ENCODE data around the gene CYB561D2.

The CYB561D2 gene

DNA sequence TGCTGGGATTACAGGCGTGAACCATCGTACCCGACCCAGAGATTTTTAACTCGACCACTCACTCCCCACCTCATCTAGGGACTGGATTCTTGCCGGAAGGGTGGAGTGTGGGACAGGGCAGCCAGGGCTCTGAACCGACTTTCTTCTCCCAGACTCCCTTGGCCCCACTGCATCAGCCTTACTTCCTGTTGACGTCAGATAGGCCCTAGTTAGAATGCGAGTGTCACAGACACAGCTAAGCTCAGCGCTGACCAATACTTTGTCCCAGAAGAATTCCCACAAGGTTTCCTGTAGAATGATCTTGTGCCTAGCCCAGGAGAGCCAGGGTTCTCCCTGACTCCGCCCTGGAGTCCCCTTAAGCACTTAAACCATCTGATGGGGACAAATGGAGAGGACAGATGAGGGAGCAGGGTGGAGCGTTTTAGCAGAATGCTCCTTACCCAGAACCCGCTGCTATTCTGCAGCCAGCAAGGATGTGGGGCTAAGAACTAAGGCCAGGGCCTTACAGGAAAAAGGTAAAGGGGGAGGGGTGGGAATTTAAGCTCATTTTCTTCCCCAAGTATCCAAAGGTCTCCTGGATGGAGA lies 16.8 kb upstream of the CYB561D2 start:
- Histone ChIP-seq H3K4me3 (ENCODE audit: low read length) (no peak overlapping the region), H3K27me3 (ENCODE audit: control insufficient read depth, insufficient read depth, low read length) (peaks cover 1% of the 10 kb centered on the region; the same call in 1 of the 2 replicates), H3K9me3 (ENCODE audit: control insufficient read depth, insufficient read depth, low read length) (no peaks in the 10 kb centered on the region), H3K4me1 (ENCODE audit: control insufficient read depth, insufficient read depth, low read length) (no peaks in the 10 kb centered on the region), H3K36me3 (ENCODE audit: control insufficient read depth, insufficient read depth, low read length) (peaks cover 14% of the 10 kb centered on the region), H3K27ac (ENCODE audit: low read length) (no peak overlapping the region)
- WGBS (ENCODE audit: insufficient coverage, insufficient read length) = no CpG with 5 or more reads among the region's 12 CpGs
- DNase-seq (ENCODE audit: low read depth, low spot score) = no peak

DNA sequence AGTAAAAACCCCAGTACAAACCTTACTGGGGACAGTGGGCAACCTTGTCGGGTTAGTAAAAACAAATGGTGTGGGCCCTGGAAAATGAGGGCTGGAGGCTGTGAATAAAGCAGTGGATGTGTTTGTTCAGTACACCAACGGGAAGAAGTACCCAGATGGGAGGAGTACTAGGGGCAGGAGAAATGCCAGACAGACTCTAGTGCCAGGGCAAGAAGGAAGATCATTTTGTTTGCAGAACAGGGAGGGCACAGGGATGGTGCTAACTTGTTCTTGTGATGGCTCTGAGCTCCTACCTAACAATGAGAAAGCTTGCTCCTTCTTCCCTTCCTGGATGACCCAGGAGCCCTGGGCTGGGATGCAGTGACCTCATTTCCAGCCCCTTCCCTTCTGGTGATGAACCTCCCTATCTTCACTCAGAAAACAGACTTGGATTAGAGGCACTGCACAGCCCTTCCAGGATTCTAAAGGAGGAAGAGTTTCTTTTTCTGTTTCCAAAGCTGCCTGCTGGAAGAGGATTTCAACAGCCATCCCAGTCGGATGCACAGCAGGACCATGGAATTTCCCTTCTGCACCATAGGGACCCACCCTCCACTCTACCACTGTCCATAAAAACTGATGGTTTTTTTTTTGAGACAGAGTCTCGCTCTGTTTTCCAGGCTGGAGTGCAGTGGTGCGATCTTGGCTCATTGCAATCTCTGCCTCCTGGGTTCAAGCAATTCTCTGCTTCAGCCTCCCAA lies 16.2 kb upstream of the CYB561D2 start:
- DNase-seq (ENCODE audit: low read depth, low spot score) = no peak
- H3K4me3 ChIP-seq (ENCODE audit: low read length) = no peak overlapping the region
- H3K4me1 ChIP-seq (ENCODE audit: control insufficient read depth, insufficient read depth, low read length) = no peaks in the 10 kb centered on the region
- WGBS (ENCODE audit: insufficient coverage, insufficient read length) = no CpG with 5 or more reads among the region's 5 CpGs
- peaks cover 4% of the 10 kb centered on the region; the same call in 1 of the 2 replicates for H3K27me3 ChIP-seq (ENCODE audit: control insufficient read depth, insufficient read depth, low read length)
- H3K27ac ChIP-seq (ENCODE audit: low read length) = no peak overlapping the region
- peaks cover 14% of the 10 kb centered on the region for H3K36me3 ChIP-seq (ENCODE audit: control insufficient read depth, insufficient read depth, low read length)
- H3K9me3 ChIP-seq (ENCODE audit: control insufficient read depth, insufficient read depth, low read length) = no peaks in the 10 kb centered on the region

DNA sequence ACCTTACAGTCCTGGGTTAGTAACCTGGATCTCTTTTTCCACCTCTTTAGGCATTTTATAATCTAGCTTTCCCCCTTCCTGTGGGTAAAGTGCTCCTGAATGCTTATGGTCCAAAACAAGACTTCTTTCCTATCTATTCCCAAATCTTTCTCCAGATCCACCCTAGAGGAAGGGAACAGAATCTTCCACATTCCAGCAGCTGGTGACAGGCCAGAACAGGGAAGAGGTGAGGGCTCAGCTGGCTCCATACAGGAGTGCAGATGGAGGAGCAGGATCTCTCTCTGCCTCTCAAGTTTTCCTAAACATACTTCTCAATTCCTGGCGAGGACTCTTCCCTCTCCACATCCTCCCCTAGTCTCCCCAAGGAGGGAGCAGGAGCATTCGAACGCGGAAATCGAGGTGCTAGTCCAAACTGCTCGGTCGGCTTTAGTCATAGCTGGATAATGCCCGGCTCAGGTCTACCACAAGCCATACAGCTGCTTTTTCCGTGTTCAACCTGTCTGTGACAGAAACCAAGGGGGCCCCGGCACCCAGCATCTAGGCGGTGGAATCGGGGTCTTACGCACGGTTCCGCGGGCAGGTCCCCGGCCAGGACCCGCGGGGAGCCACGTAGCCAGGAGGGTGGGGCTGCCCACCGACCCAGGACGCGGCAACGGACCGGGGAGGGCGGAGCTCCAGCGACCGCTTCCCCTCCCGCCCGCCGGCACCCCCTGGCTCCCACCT lies 14.0 kb upstream of the CYB561D2 start:
- H3K27me3 ChIP-seq (ENCODE audit: control insufficient read depth, insufficient read depth, low read length) = peaks cover 14% of the 10 kb centered on the region; the same call in 1 of the 2 replicates
- H3K4me3 ChIP-seq (ENCODE audit: low read length) = peak overlapping the region; percentile 81; the same call in 1 of the 2 replicates
- no peaks in the 10 kb centered on the region for H3K9me3 ChIP-seq (ENCODE audit: control insufficient read depth, insufficient read depth, low read length)
- no peak for DNase-seq (ENCODE audit: low read depth, low spot score)
- H3K27ac ChIP-seq (ENCODE audit: low read length) = no peak overlapping the region
- peaks cover under 1% of the 10 kb centered on the region; the same call in 1 of the 2 replicates for H3K36me3 ChIP-seq (ENCODE audit: control insufficient read depth, insufficient read depth, low read length)
- H3K4me1 ChIP-seq (ENCODE audit: control insufficient read depth, insufficient read depth, low read length) = peaks cover 3% of the 10 kb centered on the region; the same call in 1 of the 2 replicates
- no CpG with 5 or more reads among the region's 31 CpGs for WGBS (ENCODE audit: insufficient coverage, insufficient read length)

DNA sequence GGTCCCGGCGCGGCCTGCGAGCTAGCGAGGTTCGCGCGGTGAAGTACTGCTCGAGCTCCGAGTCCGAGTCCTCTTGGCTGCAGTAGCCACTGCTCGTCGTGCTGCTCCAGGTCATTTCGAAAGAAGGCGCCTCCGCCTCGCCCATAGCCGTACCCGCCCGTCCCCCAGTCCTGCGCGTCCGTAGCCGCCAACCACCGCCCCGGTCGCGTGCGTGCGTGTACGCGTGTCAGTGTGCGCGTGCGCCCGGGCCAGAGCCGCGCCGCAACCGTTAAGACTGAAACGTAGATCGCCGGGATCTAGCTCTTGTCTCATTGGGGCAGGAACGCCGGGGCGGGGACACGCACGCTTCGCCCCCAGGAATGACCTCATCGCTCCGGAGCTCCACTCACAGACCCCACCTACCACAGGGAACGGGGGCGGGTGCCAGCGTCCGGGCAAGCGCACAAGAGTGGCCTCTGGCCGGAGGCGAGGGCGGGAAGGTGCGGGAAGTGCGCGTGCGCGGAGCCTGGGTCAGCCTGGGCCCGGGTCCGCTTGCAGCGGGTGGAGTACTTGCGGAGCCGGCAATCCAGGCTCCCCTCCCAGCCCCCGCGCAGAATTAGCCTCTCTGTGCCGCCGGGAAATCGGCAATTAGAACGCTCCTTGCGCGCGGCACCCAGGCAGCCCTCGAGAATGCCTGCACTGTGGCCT lies 13.3 kb upstream of the CYB561D2 start:
- peak overlapping the region; percentile 81 for H3K4me3 ChIP-seq (ENCODE audit: low read length)
- H3K27me3 ChIP-seq (ENCODE audit: control insufficient read depth, insufficient read depth, low read length) = peaks cover 14% of the 10 kb centered on the region; the same call in 1 of the 2 replicates
- no peaks in the 10 kb centered on the region for H3K36me3 ChIP-seq (ENCODE audit: control insufficient read depth, insufficient read depth, low read length)
- DNase-seq (ENCODE audit: low read depth, low spot score) = no peak
- WGBS (ENCODE audit: insufficient coverage, insufficient read length) = no CpG with 5 or more reads among the region's 79 CpGs
- H3K27ac ChIP-seq (ENCODE audit: low read length) = no peak overlapping the region
- H3K4me1 ChIP-seq (ENCODE audit: control insufficient read depth, insufficient read depth, low read length) = peaks cover 3% of the 10 kb centered on the region; the same call in 1 of the 2 replicates
- H3K9me3 ChIP-seq (ENCODE audit: control insufficient read depth, insufficient read depth, low read length) = no peaks in the 10 kb centered on the region

DNA sequence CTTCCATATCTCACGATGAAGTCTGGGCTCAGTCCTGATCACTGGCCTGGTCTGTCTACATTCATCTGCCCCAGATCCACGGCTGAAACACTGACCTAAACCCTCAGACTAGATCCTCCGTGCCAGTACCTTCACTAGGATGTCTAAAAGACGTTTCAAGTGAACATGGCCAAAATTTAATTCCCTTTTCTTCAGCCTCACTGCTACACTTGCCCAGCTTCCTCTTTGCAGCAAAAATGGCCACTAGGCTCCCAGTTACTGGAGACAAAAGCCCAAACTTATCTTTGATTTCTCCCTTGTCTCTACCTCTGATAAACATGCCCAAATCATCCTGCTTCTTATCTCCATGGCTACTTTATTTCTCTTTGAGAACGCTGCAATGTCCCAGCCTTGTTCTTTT lies 11.7 kb upstream of the CYB561D2 start:
- DNase-seq (ENCODE audit: low read depth, low spot score) = no peak
- Histone ChIP-seq H3K27ac (ENCODE audit: low read length) (no peak overlapping the region), H3K4me3 (ENCODE audit: low read length) (no peak overlapping the region), H3K27me3 (ENCODE audit: control insufficient read depth, insufficient read depth, low read length) (peaks cover 14% of the 10 kb centered on the region; the same call in 1 of the 2 replicates), H3K36me3 (ENCODE audit: control insufficient read depth, insufficient read depth, low read length) (no peaks in the 10 kb centered on the region), H3K9me3 (ENCODE audit: control insufficient read depth, insufficient read depth, low read length) (no peaks in the 10 kb centered on the region), H3K4me1 (ENCODE audit: control insufficient read depth, insufficient read depth, low read length) (peaks cover 3% of the 10 kb centered on the region; the same call in 1 of the 2 replicates)
- no CpG with 5 or more reads among the region's 5 CpGs for WGBS (ENCODE audit: insufficient coverage, insufficient read length)

DNA sequence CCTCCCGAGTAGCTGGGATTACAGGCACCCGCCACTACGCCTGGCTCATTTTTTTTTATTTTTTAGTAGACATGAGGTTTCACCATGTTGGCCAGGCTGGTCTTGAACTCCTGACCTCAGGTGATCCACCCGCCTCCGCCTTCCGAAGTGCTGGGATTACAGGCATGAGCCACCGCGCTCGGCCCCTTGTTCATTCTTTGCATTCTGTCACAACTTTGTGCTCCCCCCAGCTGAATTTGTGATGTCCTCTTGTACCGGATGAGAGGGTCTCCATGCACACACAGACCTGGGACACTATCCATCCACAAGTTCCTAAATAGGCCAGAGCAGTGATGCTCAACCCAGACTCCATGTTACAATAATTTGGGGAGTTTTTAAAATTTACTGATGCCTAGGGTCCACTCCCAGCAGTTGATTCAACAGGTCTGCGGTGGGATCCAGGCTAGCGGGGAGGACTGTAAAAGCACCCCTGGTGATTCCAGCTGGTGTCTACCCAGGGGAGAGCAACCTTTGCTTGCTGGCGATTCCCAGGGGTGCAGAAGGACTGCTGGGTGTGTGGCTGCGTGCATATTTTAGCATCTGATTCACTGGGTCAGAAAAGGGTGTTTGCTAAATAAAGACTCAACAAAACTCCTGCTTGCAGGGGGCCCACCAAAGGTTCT lies 11.0 kb upstream of the CYB561D2 start:
- H3K27me3 ChIP-seq (ENCODE audit: control insufficient read depth, insufficient read depth, low read length) = peaks cover 14% of the 10 kb centered on the region; the same call in 1 of the 2 replicates
- no peak overlapping the region for H3K27ac ChIP-seq (ENCODE audit: low read length)
- no peaks in the 10 kb centered on the region for H3K36me3 ChIP-seq (ENCODE audit: control insufficient read depth, insufficient read depth, low read length)
- H3K4me1 ChIP-seq (ENCODE audit: control insufficient read depth, insufficient read depth, low read length) = peaks cover 3% of the 10 kb centered on the region; the same call in 1 of the 2 replicates
- H3K4me3 ChIP-seq (ENCODE audit: low read length) = no peak overlapping the region
- no peak for DNase-seq (ENCODE audit: low read depth, low spot score)
- no CpG with 5 or more reads among the region's 14 CpGs for WGBS (ENCODE audit: insufficient coverage, insufficient read length)
- H3K9me3 ChIP-seq (ENCODE audit: control insufficient read depth, insufficient read depth, low read length) = no peaks in the 10 kb centered on the region

DNA sequence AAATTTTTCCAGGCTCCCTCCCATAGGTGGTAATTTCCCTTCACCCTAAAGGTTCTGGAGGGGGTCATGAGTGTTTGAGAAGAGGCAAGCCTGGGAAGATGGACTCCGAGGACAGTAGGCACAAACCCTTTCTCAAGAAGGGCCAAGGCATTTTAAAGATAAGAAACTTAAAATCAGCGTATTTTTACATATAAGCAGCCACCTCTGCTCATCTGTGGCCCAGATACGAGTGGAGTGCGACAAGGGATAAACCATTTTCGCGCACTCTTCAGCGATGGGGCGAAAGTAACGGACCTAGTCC lies 10.6 kb upstream of the CYB561D2 start:
- Histone ChIP-seq H3K27me3 (ENCODE audit: control insufficient read depth, insufficient read depth, low read length) (peaks cover 16% of the 10 kb centered on the region; the same call in 1 of the 2 replicates), H3K4me3 (ENCODE audit: low read length) (peak overlapping the region; percentile 40; the same call in 1 of the 2 replicates), H3K27ac (ENCODE audit: low read length) (no peak overlapping the region), H3K4me1 (ENCODE audit: control insufficient read depth, insufficient read depth, low read length) (peaks cover 3% of the 10 kb centered on the region; the same call in 1 of the 2 replicates), H3K9me3 (ENCODE audit: control insufficient read depth, insufficient read depth, low read length) (no peaks in the 10 kb centered on the region), H3K36me3 (ENCODE audit: control insufficient read depth, insufficient read depth, low read length) (no peaks in the 10 kb centered on the region)
- no CpG with 5 or more reads among the region's 9 CpGs for WGBS (ENCODE audit: insufficient coverage, insufficient read length)
- DNase-seq (ENCODE audit: low read depth, low spot score) = no peak

DNA sequence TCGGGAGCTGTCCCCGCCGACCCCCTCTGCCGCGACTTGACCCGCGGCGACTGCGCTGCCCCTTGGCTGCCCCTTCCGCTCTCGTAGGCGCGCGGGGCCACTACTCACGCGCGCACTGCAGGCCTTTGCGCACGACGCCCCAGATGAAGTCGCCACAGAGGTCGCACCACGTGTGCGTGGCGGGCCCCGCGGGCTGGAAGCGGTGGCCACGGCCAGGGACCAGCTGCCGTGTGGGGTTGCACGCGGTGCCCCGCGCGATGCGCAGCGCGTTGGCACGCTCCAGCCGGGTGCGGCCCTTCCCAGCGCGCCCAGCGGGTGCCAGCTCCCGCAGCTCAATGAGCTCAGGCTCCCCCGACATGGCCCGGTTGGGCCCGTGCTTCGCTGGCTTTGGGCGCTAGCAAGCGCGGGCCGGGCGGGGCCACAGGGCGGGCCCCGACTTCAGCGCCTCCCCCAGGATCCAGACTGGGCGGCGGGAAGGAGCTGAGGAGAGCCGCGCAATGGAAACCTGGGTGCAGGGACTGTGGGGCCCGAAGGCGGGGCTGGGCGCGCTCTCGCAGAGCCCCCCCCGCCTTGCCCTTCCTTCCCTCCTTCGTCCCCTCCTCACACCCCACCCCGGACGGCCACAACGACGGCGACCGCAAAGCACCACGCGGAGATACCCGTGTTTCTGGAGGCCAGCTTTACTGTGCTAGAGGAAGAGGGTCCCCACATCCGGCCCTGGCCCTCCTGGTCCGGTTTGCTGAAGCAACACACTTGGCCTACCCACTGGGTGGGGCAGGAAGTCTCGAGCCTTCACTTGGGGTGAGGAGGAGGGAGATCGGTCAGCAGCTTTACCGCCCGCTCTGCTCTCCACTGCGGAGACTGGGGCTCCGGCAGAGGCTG lies 10.0 kb upstream of the CYB561D2 start, which contains the start of gene RASSF1:
Gene RASSF1 (minus strand): TSS at position 389 of the 882 bp plus-strand sequence. CDS start 31 bp downstream, at position 358.
- Histone ChIP-seq H3K27me3 (ENCODE audit: control insufficient read depth, insufficient read depth, low read length) (peaks cover 16% of the 10 kb centered on the region; the same call in 1 of the 2 replicates), H3K4me1 (ENCODE audit: control insufficient read depth, insufficient read depth, low read length) (peaks cover 3% of the 10 kb centered on the region; the same call in 1 of the 2 replicates), H3K4me3 (ENCODE audit: low read length) (peak within 1 kb of the TSS; percentile 40; the same call in 1 of the 2 replicates), H3K36me3 (ENCODE audit: control insufficient read depth, insufficient read depth, low read length) (no peaks in the 10 kb centered on the region), H3K9me3 (ENCODE audit: control insufficient read depth, insufficient read depth, low read length) (no peaks in the 10 kb centered on the region), H3K27ac (ENCODE audit: low read length) (no peak within 1 kb of the TSS)
- DNase-seq (ENCODE audit: low read depth, low spot score) = no peak
- no CpG with 5 or more reads among the region's 85 CpGs for WGBS (ENCODE audit: insufficient coverage, insufficient read length)

DNA sequence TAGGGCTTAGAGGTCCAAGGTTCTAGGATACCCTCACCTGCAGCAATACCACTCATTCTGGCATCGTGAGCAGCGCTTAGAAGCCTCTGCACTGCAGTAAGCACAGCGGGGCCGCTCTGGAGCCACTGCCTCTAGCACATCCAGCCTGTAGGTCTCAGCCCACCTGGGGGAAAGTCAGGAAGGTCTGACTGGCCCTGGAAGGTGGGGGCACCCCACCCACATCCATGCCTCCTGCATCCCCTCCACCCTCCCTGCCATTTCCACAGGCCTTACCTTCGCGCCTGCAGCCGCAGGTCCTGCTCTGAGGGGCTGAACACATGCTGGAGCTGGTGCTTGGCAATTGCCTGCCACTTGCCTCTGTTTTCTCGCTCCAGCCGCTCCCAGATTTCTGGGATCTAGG lies 9.1 kb upstream of the CYB561D2 start:
- no CpG with 5 or more reads among the region's 9 CpGs for WGBS (ENCODE audit: insufficient coverage, insufficient read length)
- DNase-seq (ENCODE audit: low read depth, low spot score) = no peak
- H3K27me3 ChIP-seq (ENCODE audit: control insufficient read depth, insufficient read depth, low read length) = peaks cover 16% of the 10 kb centered on the region; the same call in 1 of the 2 replicates
- H3K27ac ChIP-seq (ENCODE audit: low read length) = no peak overlapping the region
- H3K4me3 ChIP-seq (ENCODE audit: low read length) = no peak overlapping the region
- no peaks in the 10 kb centered on the region for H3K9me3 ChIP-seq (ENCODE audit: control insufficient read depth, insufficient read depth, low read length)
- no peaks in the 10 kb centered on the region for H3K36me3 ChIP-seq (ENCODE audit: control insufficient read depth, insufficient read depth, low read length)
- H3K4me1 ChIP-seq (ENCODE audit: control insufficient read depth, insufficient read depth, low read length) = peaks cover 3% of the 10 kb centered on the region; the same call in 1 of the 2 replicates
